GM21717 (cell line): ENCODE results near the gene CDH20.

Experiments used
- ATAC-seq: cut with Tn5 transposase; IDR thresholded peaks from one replicate; pipeline ENCODE4 v1.9.1; 2021; ENCODE audit warnings: mild to moderate bottlenecking, moderate library complexity; ENCODE audit not compliant: unreplicated experiment

The CDH20 gene

DNA sequence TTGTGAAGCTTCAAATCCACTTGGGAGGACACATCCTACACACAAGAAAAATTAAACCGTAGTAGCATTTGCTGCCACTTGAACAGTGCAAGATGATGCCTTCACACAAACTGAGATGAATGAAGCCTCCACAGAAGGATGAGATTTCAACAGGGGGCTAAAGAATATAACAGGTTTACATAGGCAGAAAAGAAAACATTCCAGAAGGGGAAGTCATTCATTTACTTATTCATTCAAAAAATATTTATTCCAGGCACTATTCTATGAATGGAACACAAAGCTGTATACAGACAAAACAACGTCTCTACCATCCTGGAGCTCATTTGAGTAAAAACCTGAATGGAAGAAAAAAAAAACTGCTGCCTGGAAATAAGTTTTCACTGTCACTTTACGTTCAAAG is 170.5 kb downstream of the CDH20 start:
- ATAC-seq = no peak

DNA sequence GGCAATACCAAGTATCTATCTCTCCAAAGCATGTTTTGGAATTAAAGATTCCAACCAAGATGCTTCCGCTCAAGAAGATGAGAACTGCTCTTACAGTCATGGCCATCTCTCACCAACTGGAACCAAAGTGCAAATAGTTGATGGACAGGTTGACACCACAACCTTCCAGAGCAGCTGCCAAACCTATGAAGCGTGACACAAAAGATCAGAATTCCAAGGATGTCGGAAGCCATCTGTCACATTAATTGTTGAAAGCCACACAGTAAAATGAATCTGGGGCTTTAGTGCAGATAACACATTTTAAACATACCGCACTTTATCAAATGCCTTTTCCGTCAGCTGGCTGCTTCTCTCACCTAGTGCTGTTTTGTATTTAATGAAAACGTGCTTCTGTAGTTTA is 195.7 kb downstream of the CDH20 start:
- no peak for ATAC-seq

DNA sequence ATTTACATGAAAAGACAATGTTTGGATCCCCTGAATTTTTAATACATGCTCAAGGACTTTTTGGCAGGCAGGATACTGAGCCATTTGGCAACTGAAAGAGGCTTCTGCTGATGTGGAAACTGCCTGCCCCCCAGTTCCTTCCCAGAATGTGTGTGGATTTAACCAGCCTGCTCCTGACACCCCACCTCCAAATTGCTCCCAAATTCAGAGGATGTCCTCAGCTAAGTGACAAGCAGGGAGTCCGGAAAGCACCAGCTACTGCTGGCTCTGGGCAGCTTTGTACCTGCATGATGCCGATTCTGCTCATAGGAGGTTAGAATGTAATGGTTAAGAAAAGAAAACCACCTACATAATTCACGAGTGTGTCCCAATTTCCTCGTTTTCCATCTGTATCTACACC is 197.5 kb downstream of the CDH20 start:
- ATAC-seq = no peak

DNA sequence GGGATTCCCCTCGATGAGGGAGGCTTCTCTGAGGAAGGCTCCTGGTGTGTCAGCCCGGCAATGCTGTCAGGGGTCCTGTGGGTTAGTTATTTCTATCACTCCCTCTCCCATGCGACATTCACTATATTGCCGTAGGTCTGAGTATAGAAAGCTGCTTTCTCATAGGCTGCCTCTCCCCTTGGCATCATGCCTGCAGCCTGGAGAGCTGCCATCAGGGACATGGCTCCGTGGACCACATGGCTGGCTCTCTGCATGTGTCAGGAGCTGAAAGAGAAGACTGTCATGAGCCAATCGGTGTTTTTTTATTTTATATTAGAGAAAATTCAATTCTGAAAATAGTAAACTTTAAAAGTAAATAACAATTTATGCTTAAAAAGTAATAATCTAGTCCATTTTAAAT is 198.0 kb downstream of the CDH20 start:
- ATAC-seq = no peak

DNA sequence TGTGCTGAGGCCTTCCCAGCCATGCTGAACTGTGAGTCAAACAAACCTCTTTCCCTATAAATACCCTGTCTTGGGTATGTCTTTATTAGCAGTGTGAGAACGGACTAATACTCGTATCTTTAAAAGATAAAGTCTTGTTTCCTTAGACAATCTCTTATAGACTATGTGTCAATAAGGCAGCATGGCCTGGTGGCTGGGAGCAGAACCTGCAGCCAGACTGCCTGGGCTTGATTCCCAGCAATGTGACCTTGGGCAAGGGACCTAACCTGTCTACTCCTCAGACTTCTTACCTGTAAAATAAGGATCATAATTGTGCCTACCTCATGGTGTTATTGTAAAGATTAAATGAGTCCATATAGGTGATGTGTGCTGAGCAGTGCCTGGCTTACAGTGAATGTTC is 198.7 kb downstream of the CDH20 start:
- ATAC-seq = no peak

DNA sequence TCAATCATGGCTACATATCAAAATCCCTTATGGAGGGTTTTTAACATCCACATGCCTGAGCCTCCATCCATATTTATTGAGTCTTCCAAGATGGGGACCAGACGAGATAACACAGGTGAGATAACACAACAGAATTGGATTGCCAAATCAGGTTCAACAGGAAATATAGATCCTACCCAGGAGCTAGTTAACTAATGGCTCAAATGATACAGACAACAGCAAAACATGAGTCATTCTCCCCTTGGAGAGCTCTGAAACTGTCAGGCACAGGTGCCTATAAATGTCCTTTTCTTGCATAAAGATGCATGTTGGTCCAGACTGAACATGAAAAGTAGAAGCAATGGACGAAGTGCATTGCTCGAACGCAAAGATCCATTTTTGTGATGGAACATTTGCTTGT is 202.2 kb downstream of the CDH20 start:
- no peak for ATAC-seq

DNA sequence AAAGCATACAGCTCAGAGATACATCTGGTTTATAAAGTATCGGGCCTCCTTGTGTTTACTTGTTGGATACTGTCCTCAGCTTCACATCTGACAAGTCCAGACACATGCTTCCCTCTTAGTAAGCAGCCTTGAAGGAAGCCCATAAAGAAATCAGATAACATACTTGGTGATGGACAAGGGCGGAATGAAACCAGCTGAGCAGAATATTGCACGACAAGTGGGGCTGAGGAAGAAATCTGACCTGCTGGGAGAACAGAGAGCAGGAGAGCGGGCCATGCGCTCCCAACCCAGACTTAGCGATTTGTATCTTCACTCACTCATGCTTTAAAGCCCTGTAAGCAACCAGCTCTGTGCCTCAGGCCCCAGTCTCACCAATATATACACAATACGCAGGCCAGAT is 208.4 kb downstream of the CDH20 start:
- ATAC-seq = no peak

DNA sequence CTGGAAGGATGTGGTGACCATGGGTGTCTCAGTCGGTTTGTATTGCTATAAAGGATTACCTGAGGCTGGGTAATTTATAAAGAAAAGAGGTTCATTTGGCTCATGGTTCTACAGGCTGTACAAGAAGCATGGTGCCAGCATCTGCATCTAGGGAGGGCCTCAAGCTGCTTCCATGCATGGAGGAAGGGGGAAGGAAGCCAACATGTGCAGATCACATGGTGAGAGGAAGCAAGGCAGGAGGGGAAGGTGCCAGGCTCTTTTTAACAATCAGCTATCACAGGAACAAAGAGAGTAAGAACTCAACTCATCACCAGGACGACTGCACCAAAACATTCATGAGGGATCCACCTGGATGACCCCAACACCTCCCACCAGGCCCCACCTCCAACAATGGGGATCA is 209.4 kb downstream of the CDH20 start:
- ATAC-seq = no peak

DNA sequence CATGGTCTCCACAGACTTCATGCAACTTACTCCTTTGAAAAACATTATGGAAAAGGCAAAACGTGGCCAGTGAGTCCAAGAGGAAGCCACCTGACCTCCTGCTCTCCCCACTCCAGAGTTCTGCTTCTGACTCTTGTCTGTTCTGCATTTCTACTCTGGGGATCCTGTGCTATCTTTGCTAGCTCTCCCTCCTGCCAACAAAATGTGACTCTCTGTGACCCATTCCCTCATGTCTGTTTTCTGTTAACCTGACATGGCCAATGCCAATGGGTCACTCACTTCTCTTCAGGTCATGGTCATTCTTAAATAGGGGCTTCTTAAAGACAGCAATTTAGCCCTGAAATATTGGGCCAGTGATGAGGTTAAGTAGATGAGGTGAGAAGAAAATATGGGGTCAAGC is 210.3 kb downstream of the CDH20 start:
- ATAC-seq = no peak

DNA sequence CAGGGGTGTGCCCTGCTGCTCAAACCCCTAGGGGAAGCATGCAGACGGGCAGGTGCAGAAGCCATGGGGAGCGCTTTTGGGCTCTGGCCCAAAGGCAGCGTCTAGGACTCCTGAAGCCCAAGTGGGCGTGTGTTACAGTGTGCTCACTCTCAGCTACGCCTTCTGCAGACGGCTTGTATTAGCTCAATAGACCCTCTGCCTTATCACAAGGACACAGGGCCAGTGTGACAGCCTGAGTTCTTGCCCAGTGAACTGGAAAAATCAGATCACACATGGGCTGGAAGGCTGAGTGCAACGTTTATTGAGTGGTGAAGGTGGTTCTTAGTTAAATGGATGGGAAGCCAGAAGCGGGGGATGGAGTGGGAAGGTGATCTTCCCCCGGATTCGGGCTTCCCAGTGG is 210.9 kb downstream of the CDH20 start:
- ATAC-seq = no peak

DNA sequence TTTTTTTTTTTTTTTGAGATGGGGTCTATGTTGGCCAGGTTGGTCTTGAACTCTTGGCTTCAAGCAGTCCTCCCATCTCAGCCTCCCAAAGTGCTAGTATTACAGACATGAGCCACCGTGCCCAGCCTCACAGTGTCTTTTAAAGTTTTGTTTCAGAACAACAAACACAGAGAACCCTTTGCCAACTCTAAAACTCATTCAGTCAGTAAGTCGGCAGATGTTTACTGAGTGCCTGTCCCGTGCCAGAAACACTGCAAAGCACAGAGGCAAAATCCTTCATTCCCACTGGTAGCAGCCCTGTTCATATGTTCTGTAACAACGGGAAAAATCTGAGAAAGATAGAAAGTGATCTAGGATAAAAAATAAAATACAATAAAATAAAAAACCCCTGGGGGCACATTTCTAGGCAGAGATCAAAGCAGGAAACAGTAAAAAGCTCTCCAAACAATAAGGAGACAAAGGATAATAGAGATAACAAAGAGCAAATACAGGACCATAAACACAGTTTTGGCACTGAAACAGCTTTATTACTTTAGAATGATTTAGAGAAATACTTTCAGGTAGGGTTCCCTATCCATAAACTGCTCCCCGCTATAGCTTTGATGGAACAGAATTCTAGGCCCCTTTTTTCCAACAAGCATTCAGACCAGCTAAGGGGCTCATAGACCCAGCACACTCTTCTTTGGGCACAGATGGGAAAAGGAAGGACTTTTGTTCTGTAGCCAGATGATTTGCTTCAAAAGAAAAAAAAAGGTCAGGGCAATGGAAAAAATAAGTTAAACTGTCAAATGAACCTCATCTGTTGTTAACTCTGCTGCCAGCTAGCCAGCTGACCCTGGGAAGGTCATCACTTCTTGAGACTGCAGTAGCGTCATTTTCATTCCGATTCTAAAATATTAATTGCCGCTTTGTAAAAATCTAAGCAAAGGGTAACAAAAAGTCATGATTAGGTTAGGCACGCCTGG is 212.3 kb downstream of the CDH20 start:
- no peak for ATAC-seq

DNA sequence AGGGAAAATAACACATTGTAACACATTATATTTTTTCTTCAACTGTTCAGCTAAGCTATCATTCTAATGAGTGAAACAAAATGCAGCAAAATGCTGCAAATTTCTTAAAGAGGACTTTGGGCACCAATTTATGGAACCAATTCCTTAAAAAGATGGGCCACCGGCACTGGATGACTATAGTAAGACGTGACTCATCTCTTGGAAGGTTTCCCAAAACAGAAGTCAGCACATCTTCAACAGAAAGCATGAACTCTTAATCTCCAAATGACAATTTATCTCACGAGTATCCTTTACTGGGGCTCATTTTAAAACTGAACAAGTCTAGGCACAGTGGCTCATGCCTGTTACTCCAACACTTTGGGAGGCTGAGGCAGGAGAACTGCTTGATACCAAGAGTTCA is 213.4 kb downstream of the CDH20 start:
- ATAC-seq = no peak

DNA sequence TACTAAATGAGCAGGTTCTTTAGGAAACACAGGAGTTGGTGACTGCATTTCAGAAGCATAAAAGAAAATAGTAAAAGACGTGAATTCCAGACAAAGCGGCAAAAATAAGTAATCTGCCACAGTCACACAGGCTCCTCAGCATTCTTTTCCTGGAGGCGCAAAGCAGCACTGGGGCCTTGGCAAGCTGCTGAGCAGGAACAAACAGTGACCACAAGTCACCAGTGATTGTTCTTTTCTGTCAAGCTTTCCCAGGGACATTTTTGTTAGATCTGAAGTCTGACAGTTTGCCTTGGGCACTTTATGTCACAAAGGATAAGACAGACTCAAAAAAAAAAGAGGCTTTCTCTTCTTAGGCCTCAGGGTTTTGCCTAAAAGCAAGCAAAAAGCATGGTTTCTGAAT is 216.2 kb downstream of the CDH20 start:
- ATAC-seq = no peak

DNA sequence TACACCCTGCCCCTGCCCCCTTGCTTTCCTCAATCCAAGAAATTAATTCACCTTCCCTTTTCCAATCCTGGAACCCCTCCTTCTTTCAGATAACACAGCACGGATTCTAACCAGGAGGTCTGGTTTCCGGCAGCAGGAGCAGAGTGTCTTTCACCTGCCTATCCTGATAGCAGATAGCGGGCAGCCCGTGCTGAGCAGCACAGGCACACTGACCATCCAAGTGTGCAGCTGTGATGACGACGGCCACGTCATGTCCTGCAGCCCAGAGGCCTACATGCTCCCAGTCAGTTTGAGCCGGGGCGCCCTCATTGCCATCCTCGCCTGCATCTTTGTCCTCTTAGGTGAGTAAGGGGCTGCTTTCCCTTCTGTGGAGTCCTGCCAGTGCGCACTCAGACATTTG is 216.7 kb downstream of the CDH20 start:
- no peak for ATAC-seq

DNA sequence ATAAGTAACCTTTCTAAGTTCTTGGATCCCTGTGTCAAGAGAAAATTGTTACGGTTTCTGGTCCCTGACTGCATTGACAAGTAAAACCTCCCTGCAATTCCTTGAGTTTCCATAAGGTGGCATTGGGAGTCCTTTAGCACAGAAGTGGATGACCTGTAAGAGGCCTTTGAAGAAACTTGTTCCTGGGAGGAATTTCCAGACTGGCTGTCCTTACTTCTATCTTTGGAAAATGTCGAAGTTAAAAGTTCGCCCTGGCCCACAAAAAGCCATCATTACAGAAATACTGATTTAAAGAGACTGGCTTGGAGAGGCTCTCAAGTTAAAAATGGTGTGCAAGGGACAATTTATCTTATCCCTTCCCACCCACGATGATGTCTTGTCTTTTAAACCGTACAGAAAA is 218.4 kb downstream of the CDH20 start:
- peak; percentile 73 for ATAC-seq

DNA sequence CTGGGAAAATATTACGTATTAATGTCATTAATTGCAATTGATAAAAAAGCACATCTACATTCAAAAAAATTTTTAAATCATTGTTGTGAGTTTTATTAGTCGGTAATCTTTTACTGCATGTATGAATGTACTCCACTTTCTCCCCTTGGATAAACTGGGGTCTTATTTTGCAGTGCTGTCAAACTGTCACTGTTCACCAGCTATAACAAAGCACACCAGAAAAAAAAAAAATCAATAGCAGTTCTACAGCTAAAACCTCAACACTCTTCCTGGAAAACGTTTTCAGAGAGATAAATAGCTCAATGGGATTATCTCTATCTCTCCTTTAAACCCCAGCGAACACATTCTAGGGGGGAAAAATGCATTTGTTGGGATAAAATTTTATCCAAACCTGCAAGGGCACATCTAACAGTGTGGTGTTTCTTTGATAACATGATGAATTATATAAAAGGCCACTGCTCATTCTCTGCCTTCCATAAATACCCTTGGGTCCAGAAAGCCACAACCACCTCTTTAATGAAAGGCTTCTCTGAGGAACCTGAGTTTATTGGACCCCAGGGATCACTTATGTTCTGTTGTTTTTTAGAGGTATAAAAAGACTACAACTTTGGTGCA is 219.9 kb downstream of the CDH20 start:
- ATAC-seq = no peak

DNA sequence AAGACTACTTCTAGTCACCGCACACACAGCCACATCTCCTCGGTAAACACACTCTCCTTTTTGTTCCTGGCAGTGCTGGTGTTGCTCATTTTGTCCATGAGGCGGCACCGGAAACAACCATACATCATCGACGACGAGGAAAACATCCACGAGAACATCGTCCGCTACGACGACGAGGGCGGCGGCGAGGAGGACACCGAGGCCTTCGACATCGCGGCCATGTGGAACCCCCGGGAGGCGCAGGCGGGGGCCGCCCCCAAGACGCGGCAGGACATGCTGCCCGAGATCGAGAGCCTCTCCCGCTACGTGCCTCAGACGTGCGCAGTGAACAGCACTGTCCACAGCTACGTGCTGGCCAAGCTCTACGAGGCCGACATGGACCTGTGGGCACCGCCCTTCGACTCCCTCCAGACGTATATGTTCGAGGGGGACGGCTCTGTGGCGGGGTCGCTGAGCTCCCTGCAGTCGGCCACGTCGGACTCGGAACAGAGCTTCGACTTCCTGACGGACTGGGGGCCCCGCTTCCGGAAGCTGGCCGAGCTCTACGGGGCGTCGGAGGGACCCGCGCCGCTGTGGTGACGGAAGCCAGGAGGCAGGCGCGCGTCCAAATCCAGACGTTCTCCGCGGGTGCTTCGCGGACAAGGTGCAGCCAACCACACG is 221.0 kb downstream of the CDH20 start:
- ATAC-seq = no peak

DNA sequence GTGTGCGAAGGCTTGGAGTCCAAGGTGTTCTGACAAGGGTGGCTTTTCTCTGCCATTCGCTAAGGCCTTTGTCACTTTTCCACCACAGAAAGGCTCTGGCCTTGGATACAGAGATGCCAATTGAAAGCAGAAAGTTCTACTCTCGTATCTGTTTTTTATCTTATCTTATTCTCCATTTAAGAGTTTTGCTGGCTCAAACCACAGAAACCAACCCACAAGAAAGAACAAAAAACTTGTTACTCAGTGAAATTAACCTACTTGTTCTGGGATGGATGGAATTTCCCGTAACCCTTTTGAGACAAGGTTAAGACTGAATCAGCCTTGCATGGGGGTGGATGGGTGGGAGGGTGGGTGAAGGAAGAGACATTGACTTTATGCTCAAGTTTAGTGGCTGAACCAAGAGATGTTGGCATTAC is 221.7 kb downstream of the CDH20 start:
- no peak for ATAC-seq

DNA sequence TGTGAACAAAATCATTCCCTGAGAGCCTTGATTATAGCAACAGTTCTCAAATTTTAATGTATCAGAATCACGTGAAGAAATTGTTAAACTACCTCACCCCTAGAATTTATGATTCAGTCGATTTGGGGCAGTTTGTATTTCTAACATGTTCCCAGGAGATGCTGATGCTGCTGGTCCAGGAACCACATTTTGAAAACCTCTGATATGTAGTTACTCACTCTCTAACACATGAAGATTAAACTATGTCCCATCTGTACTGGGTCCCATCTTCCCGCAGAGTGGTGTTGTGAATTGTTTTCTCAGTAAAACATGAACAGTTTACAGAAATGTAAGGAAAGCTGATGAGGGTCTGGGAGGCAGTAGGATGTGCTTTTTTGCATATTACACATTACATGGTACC is 223.1 kb downstream of the CDH20 start:
- ATAC-seq = no peak

DNA sequence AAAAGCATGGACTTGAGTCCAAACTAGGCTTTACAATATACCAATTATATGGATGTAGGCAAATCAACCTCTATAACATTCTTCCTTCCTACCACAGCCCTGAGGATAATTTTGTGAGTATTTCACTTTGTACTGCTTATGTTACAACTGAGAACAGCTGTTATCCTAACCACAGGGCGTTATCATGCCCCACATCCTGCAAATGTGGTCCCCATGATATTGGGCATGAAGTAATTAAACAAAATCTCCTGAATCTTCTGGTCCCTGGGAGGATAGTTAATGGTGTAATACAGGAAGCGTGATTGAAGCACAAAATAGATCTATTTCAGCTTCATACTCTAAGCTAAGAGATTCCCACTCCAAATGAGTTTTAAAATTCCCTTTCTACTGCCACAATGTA is 223.6 kb downstream of the CDH20 start:
- no peak for ATAC-seq

DNA sequence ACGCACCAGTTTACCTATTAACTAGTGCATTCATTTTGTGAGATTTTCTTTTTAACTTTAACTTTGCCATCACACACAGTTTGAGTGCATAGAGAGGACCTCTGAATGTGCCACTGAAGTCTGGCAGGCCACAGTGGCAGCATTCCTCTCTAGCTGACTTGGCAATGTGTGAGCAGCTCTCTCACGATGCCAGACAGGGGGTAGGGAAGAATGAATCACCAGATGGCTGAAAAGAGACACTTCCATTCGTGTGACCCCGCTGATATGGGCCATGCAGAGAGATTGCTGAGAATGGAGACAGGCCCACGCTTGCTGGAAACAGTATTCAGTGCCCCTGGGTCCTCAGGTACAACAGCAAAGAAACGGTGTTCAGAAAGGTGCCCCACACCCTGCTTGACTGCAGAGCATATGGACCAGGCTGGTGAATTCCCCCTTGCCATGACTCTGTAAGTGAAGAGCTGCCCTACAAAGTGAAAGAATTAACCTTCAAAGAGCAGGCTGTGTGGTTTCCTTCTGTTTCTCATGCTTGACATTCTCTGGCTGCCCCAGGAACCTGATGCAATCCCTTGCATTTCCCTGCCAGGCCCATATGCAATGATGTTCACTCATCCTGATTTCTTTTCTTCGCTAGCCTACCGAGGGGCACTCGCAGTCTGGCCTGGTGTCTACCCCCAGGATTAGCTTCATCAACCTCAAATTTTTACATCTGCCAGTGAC is 236.1 kb downstream of the CDH20 start:
- no peak for ATAC-seq
